ENCODE measurements around the gene MAPK13.

MAPK13 gene

DNA sequence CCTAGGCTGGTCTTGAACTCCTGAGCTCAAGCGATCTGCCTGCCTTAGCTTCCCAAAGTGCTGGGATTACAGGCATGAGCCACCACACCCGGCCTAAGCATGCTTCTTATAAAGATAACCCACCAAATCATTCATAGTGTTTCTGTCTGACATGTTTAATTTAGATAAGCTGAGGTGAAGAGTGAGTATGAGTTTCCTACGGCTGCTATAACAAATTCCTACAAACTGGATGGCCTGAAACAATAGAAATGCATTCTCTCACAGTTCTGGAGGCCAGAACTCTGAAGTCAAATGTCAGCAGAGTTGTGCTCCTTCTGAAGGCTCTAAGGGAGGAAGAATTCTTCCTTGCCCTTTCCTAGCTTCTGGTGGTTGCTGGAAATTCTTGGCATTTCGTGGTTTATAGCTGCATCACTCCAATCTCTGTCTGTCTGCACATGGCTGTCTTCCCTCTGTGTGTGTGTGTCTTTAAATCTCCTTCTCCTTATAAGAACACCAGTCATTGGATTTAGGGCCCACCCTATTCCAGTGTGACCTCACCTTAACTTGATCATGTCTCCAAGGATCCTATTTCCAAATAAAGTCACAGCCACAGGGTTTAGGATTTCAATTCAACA is 29.9 kb downstream of the MAPK13 start:
- no peak for DNase-seq

DNA sequence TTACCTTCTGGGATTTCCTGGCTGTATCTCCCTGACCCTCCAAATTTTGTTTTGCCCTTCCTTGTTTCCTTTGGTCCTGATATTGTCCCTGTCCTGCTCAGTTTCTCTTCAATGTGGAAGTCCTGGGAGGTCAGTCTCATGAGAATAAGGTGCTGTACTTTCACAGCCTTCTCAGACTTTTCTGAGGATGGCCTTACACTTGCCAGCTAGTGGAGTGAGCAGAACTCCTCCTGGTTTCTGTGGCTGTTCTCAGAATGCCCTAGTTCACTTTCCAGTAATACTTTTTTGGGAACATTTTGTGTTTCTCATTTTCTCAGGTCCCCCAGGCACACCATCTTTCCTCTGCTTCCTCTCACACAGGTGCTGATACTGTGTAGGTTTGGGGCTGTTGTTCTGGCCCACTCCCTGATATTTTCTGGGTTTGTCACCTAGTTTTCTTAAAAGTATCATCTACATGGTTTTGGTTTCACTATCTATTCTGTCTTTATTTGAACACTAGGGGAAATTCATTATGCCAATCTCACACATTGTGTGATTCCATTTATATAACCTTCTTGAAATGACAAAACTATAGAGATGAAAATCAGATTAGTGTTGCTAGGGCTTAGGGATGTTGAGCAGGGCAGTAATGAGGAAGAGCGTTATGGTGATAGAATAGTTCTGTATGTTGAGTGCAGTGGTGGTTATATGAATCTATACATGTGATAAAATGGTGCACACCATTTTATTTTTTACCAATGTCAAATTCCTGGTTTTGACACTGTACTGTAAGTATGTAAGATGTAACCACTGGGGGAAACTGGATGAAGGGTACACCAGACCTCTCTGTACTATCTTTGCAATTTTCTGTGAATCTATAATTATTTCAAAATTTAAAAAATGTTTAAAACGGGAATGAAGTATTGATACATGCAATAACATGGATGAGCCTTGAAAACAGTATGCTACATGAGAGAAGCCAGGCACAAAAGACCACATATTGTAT is 39.0 kb downstream of the MAPK13 start:
- DNase-seq = no peak

DNA sequence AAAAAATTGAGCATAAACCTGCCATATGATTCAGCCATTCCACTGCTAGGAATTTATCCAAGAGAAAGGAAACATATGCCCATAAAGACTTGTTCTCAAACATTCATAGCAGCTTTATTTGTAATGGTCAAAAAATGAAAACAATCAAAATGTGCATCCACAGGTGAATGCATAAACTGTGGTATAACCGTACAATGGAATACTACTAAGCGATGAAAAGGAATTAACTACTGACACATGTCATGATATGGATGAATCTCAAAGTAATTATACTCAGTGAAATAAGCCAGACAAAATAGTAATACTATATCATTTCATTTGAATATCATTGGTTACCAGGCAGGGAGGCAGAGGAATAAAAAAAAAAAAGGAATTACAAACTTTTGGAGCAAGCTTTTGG is 40.4 kb downstream of the MAPK13 start:
- no peak for DNase-seq

DNA sequence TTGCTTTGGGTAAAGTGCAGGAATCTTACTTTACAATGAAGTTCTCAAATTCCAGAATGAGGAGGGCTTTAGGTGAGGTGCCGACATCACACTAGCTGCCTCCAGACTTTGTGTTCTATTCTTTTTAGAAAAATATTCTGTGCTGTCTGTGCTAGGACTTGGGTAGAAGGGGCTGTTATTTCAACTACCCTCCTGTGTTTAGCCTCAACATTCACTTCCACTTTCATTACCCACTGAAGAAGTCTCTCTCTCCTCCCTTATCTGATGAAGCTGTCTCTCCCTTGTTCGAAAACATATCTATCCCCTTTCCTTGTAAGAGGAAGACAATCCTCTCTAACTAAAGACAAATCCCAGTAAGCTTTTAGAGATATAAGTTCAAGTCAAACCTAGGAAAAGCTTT is 41.3 kb downstream of the MAPK13 start:
- DNase-seq = no peak

DNA sequence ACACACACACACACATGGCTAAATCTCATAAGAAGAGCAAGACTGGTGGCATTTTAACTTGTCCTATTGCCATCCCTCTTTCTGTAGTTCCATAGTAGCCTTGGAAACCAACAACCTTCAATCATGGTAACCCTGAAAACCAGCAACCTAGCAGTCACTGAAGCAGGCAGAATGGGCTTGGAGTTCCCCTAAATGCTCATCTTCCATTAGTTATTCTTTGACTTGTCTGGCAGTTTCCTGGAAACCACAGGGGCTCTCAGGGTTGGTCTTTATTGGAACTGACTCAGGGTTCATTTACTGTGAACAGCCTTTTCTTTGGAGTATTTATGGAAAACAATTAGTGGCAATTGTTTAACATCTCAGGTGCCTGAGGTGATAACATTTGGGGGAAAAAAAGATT is 46.9 kb downstream of the MAPK13 start:
- no peak for DNase-seq

DNA sequence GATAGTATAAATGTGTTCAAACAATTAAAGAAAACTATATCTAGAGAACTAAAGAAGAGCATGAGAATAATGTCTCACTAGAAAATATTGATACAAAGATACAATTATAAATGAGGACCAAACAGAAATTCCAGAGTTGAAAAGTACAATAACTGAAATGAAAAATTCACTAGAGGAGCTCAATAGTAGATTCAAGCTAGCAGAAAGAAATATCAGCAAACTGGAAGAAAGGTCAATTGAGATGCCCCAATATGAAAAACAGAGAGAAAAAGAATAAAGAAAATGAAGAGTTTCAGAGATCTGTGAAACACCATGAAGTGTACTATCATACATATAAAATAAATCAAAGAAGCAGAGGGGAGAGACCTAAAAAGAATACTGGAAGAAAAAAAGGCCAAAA is 48.2 kb downstream of the MAPK13 start:
- no peak for DNase-seq

DNA sequence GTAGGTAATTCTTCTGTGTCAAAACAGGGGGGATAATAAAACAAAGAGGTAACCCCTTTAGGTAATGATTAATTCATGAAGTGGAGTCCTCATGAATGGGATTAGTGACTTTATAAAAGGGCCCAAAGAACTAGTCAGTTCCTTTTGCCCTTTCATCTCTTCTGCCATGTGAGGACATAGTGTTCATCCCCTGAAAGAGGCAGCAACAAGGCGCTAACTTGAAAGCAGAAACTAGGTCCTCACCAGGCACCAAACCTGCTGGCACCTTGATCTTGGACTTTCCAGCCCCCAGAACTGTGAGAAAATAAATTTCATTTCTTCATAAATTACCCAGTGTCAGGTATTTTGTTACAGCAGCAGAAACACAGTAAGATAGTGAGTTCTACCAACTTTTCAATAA is 49.8 kb downstream of the MAPK13 start:
- no peak for DNase-seq

DNA sequence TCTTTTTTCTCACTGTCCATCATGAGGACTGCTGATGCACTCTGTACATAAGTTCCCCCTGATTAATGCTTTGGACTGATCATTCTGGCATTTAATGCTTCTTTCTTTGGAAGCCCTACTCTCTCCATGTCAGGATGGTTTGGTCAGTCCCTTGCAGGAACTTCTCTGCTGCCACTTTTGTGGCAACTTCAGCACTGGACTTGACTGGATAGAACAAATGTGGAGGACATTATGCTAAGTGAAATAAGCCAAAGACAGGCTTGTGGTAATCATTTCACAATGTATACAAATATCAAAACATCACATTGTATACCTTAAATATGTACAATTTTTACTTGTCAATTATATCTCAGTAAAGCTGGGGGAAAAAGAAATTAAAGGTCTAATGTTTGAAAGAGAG is 54.0 kb downstream of the MAPK13 start:
- no peak for DNase-seq

DNA sequence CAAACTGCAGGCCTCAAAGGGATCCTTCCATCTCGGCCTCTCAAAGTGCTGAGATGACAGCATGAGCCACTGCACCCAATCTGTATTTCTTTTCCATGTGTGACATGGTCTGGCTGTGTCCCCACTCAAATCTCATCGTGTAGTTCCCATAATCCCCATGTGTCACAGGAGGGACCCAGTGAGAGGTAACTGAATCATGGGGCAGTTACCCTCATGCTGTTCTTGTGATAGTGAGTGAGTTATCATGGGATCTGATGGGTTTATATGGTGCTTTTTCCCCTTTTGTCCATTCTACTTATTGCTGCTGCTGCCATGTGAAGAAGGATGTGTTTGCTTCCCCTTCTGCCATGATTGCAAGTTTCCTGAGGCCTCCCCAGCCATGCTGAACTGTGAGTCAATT is 55.9 kb downstream of the MAPK13 start:
- DNase-seq = no peak

DNA sequence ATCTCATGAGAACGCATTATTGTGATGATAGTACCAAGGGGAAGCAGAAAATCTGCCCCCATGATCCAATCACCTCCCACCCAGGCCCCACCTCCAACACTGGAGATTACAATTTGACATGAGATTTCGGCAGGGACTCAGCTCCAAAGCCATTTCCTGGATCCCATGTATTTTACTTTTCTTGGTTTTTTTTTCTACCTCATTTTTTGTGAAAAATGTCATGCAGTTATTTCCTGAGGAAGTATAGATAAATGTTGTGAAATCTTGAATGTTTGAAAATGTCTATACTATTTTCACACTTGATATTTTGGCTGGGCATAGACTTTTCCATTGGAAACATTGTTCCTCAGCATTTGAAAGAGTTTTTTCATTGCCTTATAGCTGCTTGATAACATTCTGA is 57.1 kb downstream of the MAPK13 start:
- DNase-seq = no peak
